Cardiac septum (tissue), 1 donor: ENCODE results near the gene ITGA11. TPM values are rescaled to one million over a fixed set of nuclear protein-coding genes. Genes with fewer than 3 reads are reported as not detected.

ENCODE experiments used
- DNase-seq: peaks from one replicate; pipeline ENCODE4 v3.0.0-alpha.2; 2020; ENCODE audit warnings: low spot score
- intact Hi-C: fragments of 100-400 bp; cut with DNase I; formaldehyde crosslinking; loops from one replicate; pipeline ENCODE4 v1.14.0; 2022
- total RNA-seq: library from RNA; stranded (reverse); fragmentation: NEBNext Ultra II Directional; extraction: Animal tissue kit (Norgen Biotek cat#: 25700); gene quantifications from one replicate; pipeline ENCODE4 v1.2.1, GENCODE V29; 2021
- donor health status: DM: no; HTN: no; CAD: no.

Gene ITGA11
- total RNA-seq, 1 donor from 2014 or later: 9.3 TPM

- intact Hi-C loops: no loop called here
- no peak for DNase-seq
Observed at GRCh38 chr15:68447976-68448755, 16.2 kb upstream of the ITGA11 start.

- intact Hi-C loops: no loop called here
- no peak for DNase-seq
Observed at GRCh38 chr15:68447209-68447608, 15.2 kb upstream of the ITGA11 start.

DNA sequence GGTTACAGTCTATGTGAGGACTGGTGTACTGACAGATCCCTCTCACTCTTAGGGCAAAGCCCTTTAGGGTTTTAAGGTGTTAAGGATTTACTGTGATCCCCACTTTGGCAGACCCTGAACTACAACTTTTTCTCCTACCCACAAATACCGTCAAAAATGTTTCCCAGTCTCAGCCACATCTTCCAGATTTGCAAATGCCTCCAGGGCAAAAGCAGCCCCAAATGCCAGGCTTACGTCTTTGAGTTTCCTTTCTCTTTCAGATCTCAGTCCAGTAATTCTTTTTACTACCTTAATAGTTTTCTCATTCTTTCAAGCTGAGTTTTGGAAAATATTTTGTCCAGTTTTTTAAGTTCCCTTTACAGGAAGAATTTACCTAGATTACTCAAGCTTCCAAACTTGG is 13.4 kb upstream of the ITGA11 start:
- intact Hi-C loops: no loop called here
- DNase-seq: no peak

DNA sequence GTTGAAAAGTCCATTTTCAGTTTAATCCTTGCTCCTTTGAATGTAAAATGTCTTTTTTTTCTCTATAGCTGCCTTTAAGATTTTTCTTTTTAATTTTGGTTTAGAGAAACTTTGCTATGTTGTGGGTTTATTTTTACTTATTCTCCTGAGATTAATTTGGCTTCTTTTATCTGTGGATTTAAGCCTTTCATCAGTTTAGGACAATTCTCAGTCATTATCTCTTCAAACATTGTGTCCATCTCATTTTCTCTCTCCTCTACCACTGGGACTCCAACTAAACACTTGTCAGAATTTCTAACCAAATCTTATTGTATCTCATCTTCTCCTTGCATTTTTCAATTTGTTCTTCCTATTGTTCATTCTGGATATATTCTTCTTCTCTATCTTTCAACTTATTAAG is 12.4 kb upstream of the ITGA11 start:
- intact Hi-C loops: no loop called here
- no peak for DNase-seq

- no peak for DNase-seq
- intact Hi-C loops: no loop called here
Observed at GRCh38 chr15:68442903-68443302, 10.9 kb upstream of the ITGA11 start.

DNA sequence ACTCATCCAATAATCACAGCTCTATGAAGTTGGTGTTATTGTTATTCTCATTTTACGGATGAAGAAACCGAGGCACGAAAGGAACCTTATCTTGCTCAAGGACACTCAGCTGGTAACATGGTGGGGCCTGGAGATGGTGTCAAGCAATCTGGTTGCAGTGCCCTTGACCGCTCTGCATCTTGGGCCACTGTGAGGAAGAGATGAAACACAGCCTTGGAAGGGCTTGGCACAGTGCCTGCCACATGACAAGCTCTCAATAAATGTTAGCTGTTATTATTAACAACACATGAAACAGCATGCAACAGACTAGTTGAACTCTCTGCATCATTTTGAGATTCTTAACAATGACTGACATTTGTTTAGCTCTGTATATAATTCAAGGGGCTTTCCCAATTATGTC is 10.1 kb upstream of the ITGA11 start:
- intact Hi-C loops: no loop called here
- DNase-seq: no peak

DNA sequence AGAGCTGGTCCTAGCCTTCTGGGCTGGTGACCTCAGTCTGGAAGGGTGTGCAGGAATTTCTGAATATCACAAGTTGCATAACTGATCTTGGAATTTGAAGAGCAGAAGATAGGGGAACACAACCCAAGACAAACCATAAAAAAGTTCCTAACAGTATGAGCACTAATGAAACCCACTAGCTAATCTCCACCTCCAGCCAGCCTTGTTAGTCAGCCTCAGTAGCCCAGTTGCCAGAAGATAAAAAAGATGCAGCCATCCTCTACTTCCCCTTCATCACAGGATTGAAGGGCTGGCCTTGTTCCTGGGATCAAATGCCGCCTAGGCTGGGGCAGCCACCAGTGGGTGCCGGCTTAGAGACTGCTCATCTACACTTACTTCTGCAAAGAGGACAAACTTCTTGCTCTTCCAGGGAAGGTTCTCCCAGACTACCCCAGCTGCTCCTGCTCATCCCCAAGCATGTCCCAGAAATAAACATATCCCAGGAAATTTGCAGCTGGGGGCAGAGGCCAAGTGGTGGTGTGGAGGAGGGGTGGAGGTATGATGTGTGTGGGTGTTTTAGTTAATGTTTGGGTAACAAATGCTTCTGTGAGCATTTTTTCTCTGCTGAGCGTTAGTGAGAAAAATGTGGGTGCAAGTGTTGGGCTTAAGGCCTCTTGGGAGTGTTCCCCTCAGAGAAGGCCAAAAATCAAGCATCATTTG is 9.2 kb upstream of the ITGA11 start:
- no peak for DNase-seq
- intact Hi-C loops: no loop called here

- intact Hi-C loops: no loop called here
- DNase-seq: no peak
Observed at GRCh38 chr15:68440136-68440535, 8.2 kb upstream of the ITGA11 start.

DNA sequence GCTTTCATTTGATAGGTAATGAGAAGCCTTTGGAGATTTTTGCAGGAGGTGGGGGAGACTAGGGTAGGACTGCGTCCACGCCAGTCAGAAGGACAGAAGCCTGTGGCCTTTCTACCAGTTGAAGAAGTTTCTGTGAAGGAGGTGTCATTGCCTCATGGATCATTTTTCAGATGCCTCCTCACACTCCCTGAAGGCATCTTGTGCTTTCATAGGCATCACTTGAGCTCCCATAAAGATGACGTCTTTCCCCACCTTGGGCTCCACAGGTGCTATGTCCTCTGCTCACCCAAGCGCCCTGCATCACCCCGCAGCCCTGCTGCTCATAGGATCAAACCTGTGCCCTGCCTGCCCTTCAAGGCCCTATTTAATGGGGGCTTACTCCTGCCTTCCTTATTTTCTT is 7.5 kb upstream of the ITGA11 start:
- intact Hi-C loops: no loop called here

GRCh38 chr15:68436680-68437079 is 4.7 kb upstream of the ITGA11 start:
- intact Hi-C loops: no loop called here
- DNase-seq: no peak

More for the DNA sequence above, 7.5 kb upstream of the ITGA11 start:
- DNase-seq: no peak

- no peak for DNase-seq
- intact Hi-C loops: no loop called here
Observed at GRCh38 chr15:68435966-68436365, 4.0 kb upstream of the ITGA11 start.

- intact Hi-C loops: no loop called here
- no peak for DNase-seq
Observed at GRCh38 chr15:68434021-68434420, 2.1 kb upstream of the ITGA11 start.

GRCh38 chr15:68433551-68433950 is 1.6 kb upstream of the ITGA11 start:
- intact Hi-C loops: no loop called here
- peak; percentile 24 for DNase-seq

DNA sequence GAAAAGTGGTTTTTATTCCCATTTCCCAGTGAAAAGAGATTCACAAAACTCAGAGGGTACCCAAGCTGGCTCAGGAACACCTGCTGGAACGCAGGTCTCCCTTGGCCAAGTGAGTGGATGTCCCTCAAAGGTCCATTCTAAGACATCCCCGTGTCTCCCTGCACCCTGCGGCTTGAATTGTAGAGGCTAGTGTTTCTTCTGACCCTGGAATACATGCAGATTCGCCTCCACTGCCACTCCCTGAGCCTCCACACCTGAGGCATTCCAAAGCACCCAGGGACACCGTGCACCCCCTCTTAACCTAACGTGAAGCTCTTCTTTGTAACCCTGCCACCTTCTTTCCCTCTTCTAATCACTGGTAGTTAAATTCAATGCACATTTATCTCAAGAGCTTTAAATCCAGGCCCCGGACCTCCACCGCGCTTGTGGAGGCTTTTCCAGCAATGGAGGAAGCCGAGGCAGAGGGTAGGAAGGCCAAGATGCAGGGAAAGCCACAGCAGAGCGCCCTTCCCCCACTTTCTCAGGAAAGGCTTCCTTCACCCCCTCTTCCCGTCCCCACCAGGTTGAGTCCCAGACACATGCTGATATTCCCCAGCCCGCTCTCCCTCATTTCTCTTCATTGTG is 590 bp upstream of the ITGA11 start:
- intact Hi-C loops: no loop called here
- no peak for DNase-seq

GRCh38 chr15:68431037-68431791 is 749 bp downstream of the ITGA11 start:
- peak; percentile 74 for DNase-seq
- intact Hi-C loops: no loop called here

DNA sequence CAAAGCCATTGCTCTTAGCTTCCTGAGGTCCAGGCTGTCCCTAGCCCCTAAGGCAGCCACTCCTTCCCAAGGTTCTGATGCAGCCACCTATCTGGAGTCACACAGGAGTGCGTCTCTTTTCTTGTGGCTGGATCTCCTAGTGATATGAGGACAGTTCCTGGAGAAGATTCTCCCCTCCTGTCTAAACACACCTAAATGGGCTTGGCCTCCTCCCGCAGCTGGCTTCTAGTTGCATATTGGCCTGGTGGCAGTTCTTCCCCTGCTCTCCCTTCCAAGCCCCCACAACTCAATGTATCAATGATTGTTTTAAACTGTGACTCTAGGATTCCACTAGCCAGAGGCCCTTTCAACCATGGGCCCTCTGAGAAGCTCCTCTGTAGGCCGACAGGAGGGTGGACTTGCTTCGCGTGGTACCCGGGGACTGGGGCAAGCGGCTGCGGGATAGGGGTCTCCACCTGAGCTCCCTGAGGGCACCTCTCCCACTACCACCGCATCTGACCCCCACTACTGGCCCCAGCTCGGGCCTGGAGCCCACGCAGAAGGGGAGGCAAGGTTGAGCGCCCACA is 1.4 kb downstream of the ITGA11 start:
- intact Hi-C loops: no loop called here
- peak; percentile 68 for DNase-seq

DNA sequence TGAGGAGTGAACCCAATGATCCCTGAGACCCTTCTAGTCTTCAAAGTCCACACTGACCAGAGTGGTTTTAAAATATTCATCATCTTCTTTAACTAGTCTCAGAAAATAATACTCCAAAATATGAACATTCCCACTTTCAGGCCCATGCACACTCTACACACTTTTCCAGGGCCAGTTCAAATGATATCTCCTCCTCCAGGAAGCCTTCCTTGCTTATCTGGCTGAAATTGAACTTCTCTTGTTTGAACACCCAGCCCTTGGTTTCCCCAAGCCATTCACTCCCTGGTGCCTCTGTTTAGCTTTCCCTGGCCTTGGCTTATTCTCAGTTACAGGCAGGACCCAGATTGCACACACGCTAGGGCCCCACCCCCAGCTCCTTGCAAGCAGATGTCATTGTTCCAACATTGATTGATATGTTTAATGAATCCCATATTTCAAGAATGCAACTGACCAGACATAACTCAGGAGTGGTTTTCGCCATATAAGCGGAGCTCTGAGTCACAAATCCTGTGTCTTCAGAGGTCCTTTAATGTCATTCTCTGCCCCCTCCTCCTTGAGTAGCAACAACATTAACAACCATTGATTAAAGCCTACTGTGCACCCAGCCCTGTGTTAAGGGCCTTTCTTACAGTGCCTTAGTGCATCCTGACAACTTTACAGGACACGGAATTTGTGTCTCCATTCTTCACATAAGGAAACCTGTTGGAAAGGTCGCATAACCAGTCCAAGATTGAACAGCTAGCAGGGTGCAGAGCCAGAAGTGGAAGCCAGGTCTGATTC is 2.1 kb downstream of the ITGA11 start:
- intact Hi-C loops: no loop called here
- peak; percentile 10 for DNase-seq

GRCh38 chr15:68428431-68428940 is 3.5 kb downstream of the ITGA11 start:
- intact Hi-C loops: no loop called here
- DNase-seq: peak; percentile 39

DNA sequence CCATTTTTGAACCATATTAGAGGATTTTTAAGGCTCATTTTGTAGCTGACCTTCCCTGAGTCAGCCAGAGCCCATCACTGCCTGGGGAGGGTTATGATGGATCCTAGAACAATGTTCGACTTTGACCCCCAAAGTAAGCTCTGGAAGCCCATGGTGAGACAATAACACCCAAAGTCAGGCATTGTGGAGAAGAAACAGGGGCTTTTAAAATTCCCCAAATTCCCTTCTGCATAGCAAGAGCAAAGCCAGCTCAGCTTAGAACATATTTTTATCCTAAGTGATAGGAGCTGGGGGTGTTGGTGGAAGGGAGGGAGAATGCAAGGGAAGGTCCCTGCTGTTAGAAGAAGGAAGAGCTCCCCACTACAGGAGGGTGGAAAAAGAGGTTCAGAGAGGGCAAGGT is 4.0 kb downstream of the ITGA11 start:
- intact Hi-C loops: no loop called here

More for the DNA sequence above, 4.0 kb downstream of the ITGA11 start:
- DNase-seq: peak; percentile 1
